Endothelial cell of umbilical vein (primary cell): Measurements from ENCODE around the gene MLLT11. TPM values are rescaled to one million over a fixed set of nuclear protein-coding genes. Genes with fewer than 3 reads are reported as not detected.

Experiments used
- BruUV-seq: library from RNA; stranded (reverse); fragments of 400-500 nt; replicated peaks from 2 replicates; lab custom pipeline; 2021; lab: Mats Ljungman, UMichigan
- CTCF ChIA-PET: fragments of 300-600, 350-600 bp; sonication (Branson Sonifier 250); formaldehyde crosslinking; loops from one replicate; lab custom pipeline; 2021; ENCODE audit warnings: antibody characterized with exemption, inconsistent platforms; lab: Charles Lee
- POLR2A ChIA-PET: fragments of 300-600, 350-600 bp; sonication (Branson Sonifier 250); formaldehyde crosslinking; loops from one replicate; lab custom pipeline; 2021; ENCODE audit warnings: antibody characterized with exemption, inconsistent platforms; lab: Charles Lee
- DNase-seq: peaks from one replicate; pipeline ENCODE4 v3.0.0-alpha.2; 2011; ENCODE audit warnings: low read depth, low spot score
- FAIRE-seq: peaks from 2 replicates; lab custom pipeline; 2011; peaks lifted over from hg19 to GRCh38; lab: Jason Lieb, UNC
- H2AFZ ChIP-seq: 2 replicates; pipeline ENCODE4 v1.6.0; 2012; ENCODE audit warnings: low read depth, low read length, control low read depth, inconsistent platforms
- H3K27ac ChIP-seq: 2 replicates; pipeline ENCODE4 v1.5.1; 2011; ENCODE audit warnings: low read depth, mild to moderate bottlenecking, control low read depth, low read length, moderate library complexity; ENCODE audit not compliant: insufficient read depth
- H3K27me3 ChIP-seq, 2 experiments: 2 replicates each; pipeline versions ENCODE4 v1.6.0 to v1.6.1; 2011; ENCODE audit warnings: low read length in 2 of 2, mixed read lengths in 1 of 2; ENCODE audit not compliant: control insufficient read depth in 2 of 2, insufficient read depth in 2 of 2
- H3K36me3 ChIP-seq, 2 experiments: 2 replicates in 1 of 2; 3 replicates in 1 of 2; pipeline ENCODE4 v1.5.1; 2011; ENCODE audit warnings: low read length in 2 of 2, mild to moderate bottlenecking in 1 of 2, moderate library complexity in 1 of 2; ENCODE audit not compliant: control insufficient read depth in 2 of 2, insufficient read depth in 2 of 2; ENCODE audit errors: extremely low read depth in 1 of 2
- H3K4me1 ChIP-seq: 3 replicates; pipeline ENCODE4 v1.5.1; 2011; ENCODE audit warnings: mild to moderate bottlenecking, low read length; ENCODE audit not compliant: control insufficient read depth, insufficient read depth; ENCODE audit errors: extremely low read depth
- H3K4me2 ChIP-seq: 2 replicates; pipeline ENCODE4 v1.6.1; 2011; ENCODE audit warnings: low read length, control low read depth, mixed read lengths; ENCODE audit not compliant: insufficient read depth
- H3K4me3 ChIP-seq, 3 experiments: fragments of 200-600 bp in 1 of 3; sonication (generic), shearing (Covaris generic) in 1 of 3; replicated peaks in 1 of 3; 2 replicates each; pipeline ENCODE4 v1.5.1; 2011 to 2016; ENCODE audit warnings: control low read depth in 3 of 3, low read length in 3 of 3, mild to moderate bottlenecking in 2 of 3, inconsistent platforms in 1 of 3, low read depth in 1 of 3, moderate library complexity in 1 of 3; ENCODE audit not compliant: insufficient read depth in 1 of 3
- H3K79me2 ChIP-seq: 2 replicates; pipeline ENCODE4 v1.6.0; 2012; ENCODE audit warnings: low read length, inconsistent platforms; ENCODE audit not compliant: control insufficient read depth, insufficient read depth
- H3K9ac ChIP-seq: replicated peaks from 2 replicates; pipeline ENCODE3; 2011; ENCODE audit warnings: low read length, control low read depth; ENCODE audit not compliant: insufficient read depth; ENCODE audit errors: extremely low read depth
- H3K9me1 ChIP-seq: replicated peaks from 3 replicates; pipeline ENCODE4 v1.6.0; 2011; ENCODE audit warnings: mild to moderate bottlenecking, low read length; ENCODE audit not compliant: control insufficient read depth, insufficient read depth; ENCODE audit errors: extremely low read depth
- H3K9me3 ChIP-seq: replicated peaks from 2 replicates; pipeline ENCODE4 v1.5.1; 2012; ENCODE audit warnings: low read length, inconsistent platforms; ENCODE audit not compliant: control insufficient read depth, insufficient read depth
- H4K20me1 ChIP-seq: replicated peaks from 2 replicates; pipeline ENCODE3; 2011; ENCODE audit warnings: mild to moderate bottlenecking, low read length; ENCODE audit not compliant: control insufficient read depth, insufficient read depth; ENCODE audit errors: extremely low read depth
- CTCF ChIP-seq, 2 donors: IDR thresholded peaks; 1 replicate in 1 of 2; 2 replicates in 1 of 2; pipeline ENCODE4 v1.5.1; 2011; ENCODE audit warnings: low read length in 2 of 2, mild to moderate bottlenecking in 2 of 2, moderate library complexity in 2 of 2, control low read depth in 1 of 2, inconsistent platforms in 1 of 2, low read depth in 1 of 2; ENCODE audit not compliant: insufficient read depth in 1 of 2; ENCODE audit errors: extremely low read depth in 1 of 2
- EZH2 ChIP-seq: IDR thresholded peaks from 2 replicates; pipeline ENCODE4 v1.6.1; 2012; ENCODE audit warnings: borderline replicate concordance, low read depth, mild to moderate bottlenecking, moderate library complexity, low read length, inconsistent platforms; ENCODE audit not compliant: severe bottlenecking
- FOS ChIP-seq: IDR thresholded peaks from 2 replicates; pipeline ENCODE4 v1.6.1; 2011; ENCODE audit warnings: mild to moderate bottlenecking, low read length, moderate library complexity, borderline replicate concordance; ENCODE audit not compliant: insufficient read depth
- GATA2 ChIP-seq: IDR thresholded peaks from 2 replicates; pipeline ENCODE4 v1.7.0; 2011; ENCODE audit warnings: low read depth, mild to moderate bottlenecking, moderate library complexity, mixed read lengths, low read length; ENCODE audit not compliant: insufficient read length, insufficient read depth
- JUN ChIP-seq: IDR thresholded peaks from 2 replicates; pipeline ENCODE4 v1.6.1; 2011; ENCODE audit warnings: borderline replicate concordance, low read depth; ENCODE audit not compliant: insufficient read length, insufficient read depth
- MAX ChIP-seq: IDR thresholded peaks from 2 replicates; pipeline ENCODE4 v1.6.1; 2011; ENCODE audit not compliant: insufficient read depth, insufficient read length
- POLR2A ChIP-seq: IDR thresholded peaks from 2 replicates; pipeline ENCODE4 v1.6.1; 2012; ENCODE audit warnings: low read depth, mild to moderate bottlenecking, control low read depth, low read length
- POLR2AphosphoS5 ChIP-seq: IDR thresholded peaks from 2 replicates; pipeline ENCODE4 v1.6.1; 2012; ENCODE audit warnings: low read depth, mild to moderate bottlenecking, control low read depth, low read length, moderate library complexity; ENCODE audit not compliant: insufficient read depth
- dilution Hi-C: fragments of 300-500 bp; cut with MboI; formaldehyde crosslinking; loops from one replicate; pipeline ENCODE4 v1.15.0; 2019; ENCODE audit warnings: low sequenced_read_pairs; ENCODE audit not compliant: extremely low pct_ligation_motif_present
- intact Hi-C: fragments of 100-400 bp; cut with micrococcal nuclease; formaldehyde crosslinking; loops from one replicate; pipeline ENCODE4 v1.10.0; 2022
- polyA plus RNA-seq, 4 experiments: library from polyadenylated mRNA; depleted of rRNA in 3 of 4; stranded (reverse) in 3 of 4; unstranded in 1 of 4; fragments of >200 nt; gene quantifications; 2 replicates each; pipeline versions ENCODE4 v1.2.1 to v1.2.3, GENCODE V29; 2011 to 2012; ENCODE audit warnings: missing spikeins in 1 of 4
- total RNA-seq: library from RNA; stranded (reverse); gene quantifications from 2 replicates; pipeline ENCODE4 v1.2.3, GENCODE V29; 2021

Gene MLLT11
- total and polyA plus RNA-seq, 2 donors (not counting 3 experiments of a cell fraction or from before 2014, with no cell fraction given) = 25.2 to 26.5 TPM

- H3K4me3 ChIP-seq = no peak overlapping the region
- dilution Hi-C loops = no loop called here
- H3K9me1 ChIP-seq = no peaks in the 10 kb centered on the region
- peaks cover 10% of the 10 kb centered on the region for H3K4me1 ChIP-seq
- no TSS peak for BruUV-seq
- TF ChIP-seq POLR2AphosphoS5 (no peak), FOS (peak; percentile 67), JUN (peak; percentile 64), GATA2 (no peak)
- H3K36me3 ChIP-seq = no peaks in the 10 kb centered on the region
- peak; percentile 73 for DNase-seq
- CTCF ChIA-PET = interaction anchor here (0.9 to 12.7 kb wide), 4 partner anchors 41 to 145 kb away, joined by 3 to 623 read pairs (median 3); partner anchors contain the start of genes MINDY1 and TNFAIP8L2
- H3K9ac ChIP-seq = no peak overlapping the region
- no peak overlapping the region for H2AFZ ChIP-seq
- H3K4me2 ChIP-seq = peak overlapping the region; percentile 68
- H3K79me2 ChIP-seq = no peaks in the 10 kb centered on the region
- H3K27me3 ChIP-seq = no peaks in the 10 kb centered on the region
- peak; percentile 91 for FAIRE-seq
- H3K9me3 ChIP-seq = no peaks in the 10 kb centered on the region
- peak overlapping the region; percentile 38 for H3K27ac ChIP-seq
- intact Hi-C loops = loop anchor here (2.0 to 10.0 kb wide), 2 partner anchors 40 to 238 kb away; partner anchors contain the start of genes RFX5 and SEMA6C
- H4K20me1 ChIP-seq = no peaks in the 10 kb centered on the region
- POLR2A ChIA-PET = interaction anchor here (0.7 kb wide), 1 partner anchor 599 kb away, joined by 4 read pairs; the partner anchor contains the start of gene ECM1
These were observed 46.7 kb downstream of the MLLT11 start for GRCh38 chr1:151106894-151107293.

GRCh38 chr1:151108331-151108730 is 48.1 kb downstream of the MLLT11 start:
- Histone ChIP-seq H3K79me2 (no peaks in the 10 kb centered on the region), H3K36me3 (no peaks in the 10 kb centered on the region), H3K9ac (no peak overlapping the region), H3K4me2 (no peak overlapping the region), H3K27me3 (no peaks in the 10 kb centered on the region), H4K20me1 (no peaks in the 10 kb centered on the region), H3K9me3 (no peaks in the 10 kb centered on the region), H3K9me1 (no peaks in the 10 kb centered on the region), H3K4me1 (peaks cover 10% of the 10 kb centered on the region), H3K27ac (no peak overlapping the region), H3K4me3 (no peak overlapping the region), H2AFZ (no peak overlapping the region)
- FAIRE-seq = no peak
- ChIA-PET CTCF (interaction anchor here (1.1 to 1.2 kb wide), 2 partner anchors 9 to 102 kb away, joined by 3 to 5 read pairs; partner anchors contain the start of gene MINDY1), POLR2A (no interaction called here)
- TF ChIP-seq MAX (no peak), POLR2AphosphoS5 (no peak), EZH2 (no peak), FOS (no peak), CTCF (IDR thresholded peaks at IDR 0.05; ENCODE audit: extremely low read depth in 1 of 2, insufficient read depth in 1 of 2, low read depth in 1 of 2, low read length in 2 of 2) (no peak), POLR2A (no peak), JUN (no peak), GATA2 (no peak)
- BruUV-seq = no TSS peak
- no peak for DNase-seq
- intact Hi-C loops = loop anchor here (10.0 kb wide), 1 partner anchor 236 kb away; the partner anchor contains the start of gene RFX5
- dilution Hi-C loops = no loop called here
